ENCODE measurements around the gene CARS2.

CARS2 gene

DNA sequence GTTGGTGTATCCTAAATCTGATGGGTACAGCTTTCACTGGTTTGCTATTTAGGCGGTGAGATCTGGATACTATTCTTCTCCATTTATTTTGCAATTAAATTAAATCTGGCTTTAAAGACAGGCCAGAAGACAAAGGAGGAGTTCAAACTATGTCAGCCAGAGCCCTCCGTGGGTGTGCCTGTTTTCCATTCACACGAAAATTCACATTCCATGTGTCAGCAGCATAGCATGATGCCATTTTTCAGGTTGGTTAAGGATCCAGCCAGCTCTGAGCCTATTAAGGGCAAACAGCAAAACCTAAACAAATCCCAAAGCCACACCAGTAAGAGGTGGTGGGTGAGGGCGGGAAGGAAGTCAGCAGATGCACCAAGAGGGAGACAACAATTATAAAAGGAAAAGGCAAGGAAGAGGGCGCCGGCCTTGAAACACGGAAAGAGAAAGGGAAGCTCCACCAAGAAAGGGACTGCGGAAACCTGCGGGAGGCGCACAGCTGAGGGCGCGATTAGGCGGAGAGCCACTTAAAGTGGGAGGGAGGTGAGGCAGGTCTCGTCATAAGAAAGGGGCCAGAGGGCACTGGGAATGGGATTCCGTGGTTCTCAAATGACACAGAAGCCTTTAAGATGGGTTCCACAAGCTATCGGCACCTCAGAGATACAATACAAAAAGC is 43.0 kb downstream of the CARS2 start:
- TF ChIP-seq, protein P1, sequence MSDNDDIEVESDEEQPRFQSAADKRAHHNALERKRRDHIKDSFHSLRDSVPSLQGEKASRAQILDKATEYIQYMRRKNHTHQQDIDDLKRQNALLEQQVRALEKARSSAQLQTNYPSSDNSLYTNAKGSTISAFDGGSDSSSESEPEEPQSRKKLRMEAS (IDR thresholded peaks at IDR 0.05) = no peak
- TF ChIP-seq CREB1 (IDR thresholded peaks at IDR 0.05; ENCODE audit: low read depth) (no peak), CEBPB (IDR thresholded peaks at IDR 0.05) (no peak), NFIC (IDR thresholded peaks at IDR 0.05) (no peak), TEAD4 (IDR thresholded peaks at IDR 0.05) (no peak), ZBTB7A (IDR thresholded peaks at IDR 0.05; ENCODE audit: low read depth) (no peak), YY1 (IDR thresholded peaks at IDR 0.05; ENCODE audit: low read depth) (no peak), TCF12 (IDR thresholded peaks at IDR 0.05; ENCODE audit: low read depth) (no peak), TAF1 (IDR thresholded peaks at IDR 0.05; ENCODE audit: low read depth) (no peak), EP300 (IDR thresholded peaks at IDR 0.05; ENCODE audit: borderline replicate concordance) (no peak), RAD21 (IDR thresholded peaks at IDR 0.05; ENCODE audit: low read depth) (no peak), FOXM1 (IDR thresholded peaks at IDR 0.05; ENCODE audit: borderline replicate concordance, low read depth) (no peak), EGR1 (IDR thresholded peaks at IDR 0.05) (no peak)
- TF ChIP-seq, protein P2, sequence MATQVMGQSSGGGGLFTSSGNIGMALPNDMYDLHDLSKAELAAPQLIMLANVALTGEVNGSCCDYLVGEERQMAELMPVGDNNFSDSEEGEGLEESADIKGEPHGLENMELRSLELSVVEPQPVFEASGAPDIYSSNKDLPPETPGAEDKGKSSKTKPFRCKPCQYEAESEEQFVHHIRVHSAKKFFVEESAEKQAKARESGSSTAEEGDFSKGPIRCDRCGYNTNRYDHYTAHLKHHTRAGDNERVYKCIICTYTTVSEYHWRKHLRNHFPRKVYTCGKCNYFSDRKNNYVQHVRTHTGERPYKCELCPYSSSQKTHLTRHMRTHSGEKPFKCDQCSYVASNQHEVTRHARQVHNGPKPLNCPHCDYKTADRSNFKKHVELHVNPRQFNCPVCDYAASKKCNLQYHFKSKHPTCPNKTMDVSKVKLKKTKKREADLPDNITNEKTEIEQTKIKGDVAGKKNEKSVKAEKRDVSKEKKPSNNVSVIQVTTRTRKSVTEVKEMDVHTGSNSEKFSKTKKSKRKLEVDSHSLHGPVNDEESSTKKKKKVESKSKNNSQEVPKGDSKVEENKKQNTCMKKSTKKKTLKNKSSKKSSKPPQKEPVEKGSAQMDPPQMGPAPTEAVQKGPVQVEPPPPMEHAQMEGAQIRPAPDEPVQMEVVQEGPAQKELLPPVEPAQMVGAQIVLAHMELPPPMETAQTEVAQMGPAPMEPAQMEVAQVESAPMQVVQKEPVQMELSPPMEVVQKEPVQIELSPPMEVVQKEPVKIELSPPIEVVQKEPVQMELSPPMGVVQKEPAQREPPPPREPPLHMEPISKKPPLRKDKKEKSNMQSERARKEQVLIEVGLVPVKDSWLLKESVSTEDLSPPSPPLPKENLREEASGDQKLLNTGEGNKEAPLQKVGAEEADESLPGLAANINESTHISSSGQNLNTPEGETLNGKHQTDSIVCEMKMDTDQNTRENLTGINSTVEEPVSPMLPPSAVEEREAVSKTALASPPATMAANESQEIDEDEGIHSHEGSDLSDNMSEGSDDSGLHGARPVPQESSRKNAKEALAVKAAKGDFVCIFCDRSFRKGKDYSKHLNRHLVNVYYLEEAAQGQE (IDR thresholded peaks at IDR 0.05; ENCODE audit: low read depth) = no peak
- TF ChIP-seq, protein P3, sequence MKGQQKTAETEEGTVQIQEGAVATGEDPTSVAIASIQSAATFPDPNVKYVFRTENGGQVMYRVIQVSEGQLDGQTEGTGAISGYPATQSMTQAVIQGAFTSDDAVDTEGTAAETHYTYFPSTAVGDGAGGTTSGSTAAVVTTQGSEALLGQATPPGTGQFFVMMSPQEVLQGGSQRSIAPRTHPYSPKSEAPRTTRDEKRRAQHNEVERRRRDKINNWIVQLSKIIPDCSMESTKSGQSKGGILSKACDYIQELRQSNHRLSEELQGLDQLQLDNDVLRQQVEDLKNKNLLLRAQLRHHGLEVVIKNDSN (IDR thresholded peaks at IDR 0.05) = no peak

DNA sequence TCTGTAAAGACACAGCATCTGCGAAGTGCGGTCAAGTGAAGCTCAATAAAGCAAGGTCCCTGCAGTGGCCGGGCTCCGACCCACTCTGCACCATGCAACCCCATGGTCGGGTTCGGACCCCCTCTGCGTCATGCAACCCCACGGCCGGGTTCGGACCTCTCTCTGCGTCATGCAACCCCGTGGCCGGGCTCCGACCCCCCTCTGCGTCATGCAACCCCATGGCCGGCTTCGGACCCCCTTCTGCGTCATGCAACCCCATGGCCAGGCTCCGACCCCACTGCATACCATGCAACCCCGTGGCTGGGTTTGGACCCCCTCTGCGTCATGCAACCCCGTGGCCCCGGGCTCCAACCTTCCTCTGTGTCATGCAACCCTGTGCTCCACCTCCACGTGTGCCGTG is 43.8 kb downstream of the CARS2 start:
- no peak for TF ChIP-seq EGR1 (IDR thresholded peaks at IDR 0.05)
- TF ChIP-seq, protein P3 (IDR thresholded peaks at IDR 0.05) = no peak
- TF ChIP-seq, protein P2 (IDR thresholded peaks at IDR 0.05; ENCODE audit: low read depth) = no peak
- no peak for TF ChIP-seq RAD21 (IDR thresholded peaks at IDR 0.05; ENCODE audit: low read depth)

DNA sequence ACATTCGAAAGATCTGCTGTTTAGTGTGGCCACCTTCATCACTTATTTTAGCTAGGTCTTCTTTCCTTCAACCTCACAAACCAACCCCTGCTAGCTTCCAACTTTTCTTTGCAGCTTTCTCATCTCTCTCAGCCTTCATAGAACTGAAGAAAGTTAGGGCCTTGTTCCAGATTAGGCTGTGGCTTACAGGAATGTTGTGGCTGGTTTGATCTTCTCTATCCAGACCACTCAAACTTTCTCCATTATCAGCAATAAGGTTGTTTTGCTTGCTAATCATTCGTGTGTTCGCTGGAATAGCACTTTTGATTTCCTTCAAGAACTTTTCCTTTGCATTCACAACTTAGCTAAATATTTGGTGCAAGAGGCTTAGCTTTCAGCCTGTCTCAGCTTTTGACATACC is 44.7 kb downstream of the CARS2 start:
- TF ChIP-seq EGR1 (IDR thresholded peaks at IDR 0.05) (no peak), NFIC (IDR thresholded peaks at IDR 0.05) (no peak), TCF12 (IDR thresholded peaks at IDR 0.05; ENCODE audit: low read depth) (no peak), CEBPB (IDR thresholded peaks at IDR 0.05) (no peak)

DNA sequence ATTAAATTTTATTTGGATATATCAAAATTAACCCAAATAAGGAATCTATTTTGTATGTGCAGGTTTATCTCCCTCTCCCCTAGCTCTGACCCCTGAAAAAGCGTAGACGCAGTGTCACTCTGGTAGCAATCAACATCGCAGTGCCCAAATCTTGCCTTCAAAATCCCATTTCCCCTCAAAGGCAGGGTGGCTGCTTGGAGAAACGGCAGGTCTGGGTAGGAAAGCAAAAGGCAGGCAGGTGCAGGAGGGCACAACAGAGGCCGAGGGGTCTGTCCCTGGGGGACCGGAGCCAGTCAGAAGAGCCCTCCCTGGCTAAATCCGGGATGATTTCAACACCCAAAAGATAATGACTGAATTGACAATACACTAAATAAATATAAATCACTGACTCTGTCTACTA is 48.7 kb downstream of the CARS2 start:
- no peak for TF ChIP-seq CREB1 (IDR thresholded peaks at IDR 0.05; ENCODE audit: low read depth)
- TF ChIP-seq, protein P1 (IDR thresholded peaks at IDR 0.05) = no peak

DNA sequence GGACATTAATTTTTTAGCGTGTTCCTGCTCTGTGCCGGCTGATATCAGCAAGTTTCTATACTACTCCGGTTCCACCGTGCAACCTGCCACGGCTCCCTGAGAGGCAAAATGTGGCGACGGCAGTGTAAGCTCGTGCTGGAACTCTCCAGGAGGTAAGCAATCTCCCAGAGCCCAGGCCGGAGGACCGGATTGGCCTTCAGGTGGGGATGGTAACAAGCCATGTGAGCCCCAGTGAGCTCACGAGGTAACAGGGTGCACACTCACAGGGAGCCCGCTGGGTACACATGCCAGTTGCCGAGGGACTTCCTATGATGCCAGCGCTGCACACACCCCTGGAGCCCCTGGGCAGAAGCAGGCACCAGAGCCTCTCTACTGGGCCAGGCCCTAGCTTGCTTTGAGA is 52.1 kb downstream of the CARS2 start:
- no peak for TF ChIP-seq TCF12 (IDR thresholded peaks at IDR 0.05; ENCODE audit: low read depth)
- no peak for TF ChIP-seq EGR1 (IDR thresholded peaks at IDR 0.05)
- TF ChIP-seq TEAD4 (IDR thresholded peaks at IDR 0.05) = no peak
- TF ChIP-seq, protein P2 (IDR thresholded peaks at IDR 0.05; ENCODE audit: low read depth) = no peak
- no peak for TF ChIP-seq YY1 (IDR thresholded peaks at IDR 0.05; ENCODE audit: low read depth)
- TF ChIP-seq, protein P1 (IDR thresholded peaks at IDR 0.05) = no peak
- TF ChIP-seq RAD21 (IDR thresholded peaks at IDR 0.05; ENCODE audit: low read depth) = no peak
- no peak for TF ChIP-seq FOXM1 (IDR thresholded peaks at IDR 0.05; ENCODE audit: borderline replicate concordance, low read depth)
- no peak for TF ChIP-seq NFIC (IDR thresholded peaks at IDR 0.05)
- no peak for TF ChIP-seq ZBTB7A (IDR thresholded peaks at IDR 0.05; ENCODE audit: low read depth)
- no peak for TF ChIP-seq CREB1 (IDR thresholded peaks at IDR 0.05; ENCODE audit: low read depth)
- no peak for TF ChIP-seq EP300 (IDR thresholded peaks at IDR 0.05; ENCODE audit: borderline replicate concordance)
- TF ChIP-seq CEBPB (IDR thresholded peaks at IDR 0.05) = no peak
- TF ChIP-seq, protein P3 (IDR thresholded peaks at IDR 0.05) = no peak
- no peak for TF ChIP-seq TAF1 (IDR thresholded peaks at IDR 0.05; ENCODE audit: low read depth)

All from Ishikawa (cell line).